Measurements from ENCODE around the gene CHD2.
"Not testable (repeated sequence)": the region's sequence is repeated elsewhere in the genome, so short reads cannot be mapped to it uniquely, and the experiment has no call there.

Gene CHD2

DNA sequence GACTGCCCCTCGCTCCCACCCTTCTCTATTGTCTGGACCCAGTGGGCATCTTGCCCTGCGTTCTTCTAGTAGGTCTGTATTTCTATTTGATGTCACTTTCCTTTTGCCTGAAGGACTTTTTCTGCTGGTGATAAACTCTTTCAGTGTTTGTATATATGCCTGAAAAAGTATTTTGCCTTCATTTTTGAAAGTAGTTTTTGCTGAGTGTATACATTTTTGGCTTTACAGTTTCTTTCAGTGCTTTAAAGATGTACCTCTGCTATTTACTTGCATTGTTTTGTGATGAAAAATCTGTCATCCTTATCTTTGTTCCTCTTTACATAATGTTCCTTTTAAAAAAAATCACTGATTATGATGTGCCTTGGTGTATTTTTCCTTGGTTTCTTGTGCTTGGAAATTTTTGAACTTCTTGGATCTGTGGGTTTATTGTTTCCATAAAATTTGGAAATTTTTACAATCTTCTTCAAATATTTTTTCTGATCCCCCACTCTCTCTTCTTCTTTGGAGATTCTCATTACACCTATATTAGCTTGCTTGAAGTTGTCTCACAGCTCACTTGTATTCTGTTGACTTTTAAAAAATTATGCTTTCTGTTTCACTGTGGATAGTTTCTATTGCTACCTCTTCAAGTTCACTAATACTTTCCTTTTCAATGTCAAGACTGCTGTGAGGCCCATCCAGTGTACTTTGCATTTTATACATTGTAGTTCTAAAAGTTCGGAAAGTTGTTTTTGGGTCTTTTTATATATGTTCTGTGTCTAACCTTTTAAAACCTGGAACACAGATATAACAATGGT lies 121.0 kb downstream of the CHD2 start:
- DNase-seq = no peak
- peak; percentile 74 for ATAC-seq

DNA sequence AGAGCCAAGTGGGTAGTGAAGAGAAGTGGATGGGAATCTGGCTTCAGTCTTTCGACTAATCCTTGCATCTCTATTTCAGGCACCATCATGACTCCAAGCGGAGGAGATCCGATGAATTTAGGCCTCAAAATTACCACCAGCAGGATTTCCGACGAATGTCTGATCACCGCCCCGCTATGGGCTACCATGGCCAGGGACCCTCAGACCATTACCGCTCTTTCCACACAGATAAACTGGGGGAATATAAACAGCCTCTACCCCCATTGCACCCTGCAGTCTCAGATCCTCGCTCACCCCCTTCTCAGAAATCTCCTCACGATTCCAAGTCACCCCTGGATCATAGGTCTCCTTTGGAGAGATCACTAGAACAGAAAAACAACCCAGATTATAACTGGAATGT lies 124.2 kb downstream of the CHD2 start:
- no peak for DNase-seq
- ATAC-seq = no peak

- ATAC-seq (no peak), DNase-seq (no peak)
Measured at GRCh38 chr15:93024716-93025624, 124.8 kb downstream of the CHD2 start.

- DNase-seq (no peak), ATAC-seq (peak; percentile 17)
Measured at GRCh38 chr15:93025625-93025982, 125.5 kb downstream of the CHD2 start.

DNA sequence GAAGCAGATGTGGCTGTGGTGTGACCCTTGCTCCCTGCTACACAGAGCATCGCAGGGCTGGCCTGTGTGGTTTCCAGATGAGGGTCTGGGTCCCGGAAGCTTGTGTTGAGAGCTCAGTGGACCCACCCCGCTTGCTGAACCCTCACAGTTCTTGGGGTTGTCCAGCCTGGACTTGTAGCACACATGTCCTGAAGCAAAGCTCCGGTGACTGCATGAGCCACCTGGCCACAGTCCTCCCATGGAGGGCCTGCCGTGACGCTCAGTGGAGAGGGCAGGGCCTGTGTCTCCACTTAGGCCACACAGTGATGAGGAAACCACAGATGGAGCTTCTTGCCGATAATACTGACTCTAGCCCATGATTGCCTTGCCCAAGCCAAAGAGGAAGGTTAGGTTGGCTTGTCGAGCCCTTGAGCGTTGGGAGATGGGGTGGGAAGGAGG lies 126.3 kb downstream of the CHD2 start:
- no peak for DNase-seq
- ATAC-seq = no peak

GRCh38 chr15:93027413-93027812 lies 127.3 kb downstream of the CHD2 start:
- ATAC-seq (no peak), DNase-seq (no peak)

DNA sequence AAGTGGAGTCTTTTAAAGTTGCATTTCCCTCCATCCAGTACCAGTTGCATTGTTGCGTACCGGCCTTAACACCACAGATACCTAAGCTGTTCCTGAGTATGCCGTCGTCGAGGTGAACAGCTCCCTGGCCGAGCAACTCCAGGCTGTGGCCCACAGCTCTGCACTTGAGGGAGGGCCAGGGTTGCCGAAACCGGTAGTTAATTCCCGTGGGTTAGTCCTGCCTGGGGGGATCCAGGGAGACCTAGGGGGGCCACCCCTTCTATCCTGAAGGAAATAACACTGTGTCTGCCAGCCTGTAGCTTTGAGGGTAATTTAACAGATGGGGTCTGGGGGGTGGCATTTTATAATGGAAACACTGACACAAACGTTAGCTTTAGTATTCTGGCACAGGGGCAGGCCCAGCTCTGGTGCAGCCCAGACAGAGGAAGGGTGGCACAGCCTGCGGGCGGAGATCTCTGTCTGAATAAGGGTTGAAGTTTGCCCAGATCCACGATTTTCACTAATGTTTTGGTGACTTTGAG lies 128.0 kb downstream of the CHD2 start:
- ATAC-seq = no peak
- no peak for DNase-seq

- DNase-seq (no peak), ATAC-seq (no peak)
Measured at GRCh38 chr15:93028632-93029213, 128.6 kb downstream of the CHD2 start.

DNA sequence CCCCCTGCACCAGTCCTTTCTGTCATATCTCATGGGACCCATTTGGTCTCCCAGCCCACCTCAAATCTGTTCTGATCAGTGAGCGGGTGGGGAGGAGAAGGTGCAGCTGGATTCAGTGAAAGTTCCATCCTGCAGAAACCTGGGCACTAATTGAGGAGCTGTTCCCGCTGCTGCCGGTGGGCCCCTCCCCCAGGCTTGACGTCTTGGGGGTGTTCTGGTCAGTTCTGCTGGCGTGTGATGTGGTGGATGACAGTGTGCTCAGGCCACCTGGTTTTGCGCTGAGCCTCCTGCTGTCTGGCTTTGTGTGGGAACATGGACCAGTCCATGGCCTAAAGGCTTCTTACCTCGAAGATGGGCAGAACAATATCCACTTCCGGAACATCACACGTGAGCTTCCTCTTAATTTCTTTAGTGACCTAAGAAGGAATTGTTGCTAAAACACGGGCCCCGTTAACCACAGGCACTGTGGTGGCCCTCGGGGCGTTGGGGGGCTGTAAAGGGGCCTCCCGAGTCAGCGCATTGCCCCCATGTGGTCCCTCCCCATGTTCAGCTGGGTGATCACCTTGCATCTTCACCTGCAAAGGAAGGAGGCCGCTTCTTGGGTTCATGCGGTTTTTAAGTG lies 129.2 kb downstream of the CHD2 start:
- no peak for DNase-seq

DNA sequence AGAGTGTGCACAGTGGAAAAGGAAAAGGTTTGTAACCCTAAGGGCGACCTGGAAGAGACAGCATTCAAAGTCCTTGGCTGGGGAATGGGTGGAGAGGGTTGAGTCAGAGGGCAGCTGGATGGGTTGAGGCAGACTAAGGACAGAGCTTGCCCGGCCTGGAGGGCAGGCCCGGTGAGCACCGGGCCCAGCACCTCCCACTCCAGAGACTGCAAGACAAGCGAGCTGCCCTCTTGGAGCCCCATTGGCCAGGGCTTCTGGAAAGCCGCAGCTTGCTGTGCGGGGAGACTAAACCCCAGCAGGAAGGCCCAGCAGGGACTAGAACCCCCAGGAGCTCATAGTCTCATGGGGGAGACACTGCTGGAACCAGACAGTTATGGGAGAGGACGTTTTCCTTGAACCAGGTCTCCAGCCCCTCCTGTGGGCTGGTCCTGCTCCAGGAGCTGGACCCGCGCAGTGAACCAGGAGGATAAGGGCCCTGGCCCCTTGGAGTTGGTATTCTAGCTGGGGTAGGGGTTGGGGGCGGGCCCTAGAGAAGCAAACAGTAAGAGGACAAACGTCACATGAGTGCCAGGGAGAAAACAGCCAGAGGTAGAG lies 129.8 kb downstream of the CHD2 start:
- no peak for ATAC-seq
- DNase-seq = no peak

More for the DNA sequence above, 129.2 kb downstream of the CHD2 start:
- no peak for ATAC-seq

- ATAC-seq (peak; percentile 82), DNase-seq (peak; percentile 67)
Measured at GRCh38 chr15:93030430-93031102, 130.4 kb downstream of the CHD2 start.

GRCh38 chr15:93031103-93031464 lies 131.0 kb downstream of the CHD2 start:
- no peak for DNase-seq
- ATAC-seq = no peak

- DNase-seq, ATAC-seq: not testable (repeated sequence)
Measured at GRCh38 chr15:93031557-93032384, 131.6 kb downstream of the CHD2 start.

DNA sequence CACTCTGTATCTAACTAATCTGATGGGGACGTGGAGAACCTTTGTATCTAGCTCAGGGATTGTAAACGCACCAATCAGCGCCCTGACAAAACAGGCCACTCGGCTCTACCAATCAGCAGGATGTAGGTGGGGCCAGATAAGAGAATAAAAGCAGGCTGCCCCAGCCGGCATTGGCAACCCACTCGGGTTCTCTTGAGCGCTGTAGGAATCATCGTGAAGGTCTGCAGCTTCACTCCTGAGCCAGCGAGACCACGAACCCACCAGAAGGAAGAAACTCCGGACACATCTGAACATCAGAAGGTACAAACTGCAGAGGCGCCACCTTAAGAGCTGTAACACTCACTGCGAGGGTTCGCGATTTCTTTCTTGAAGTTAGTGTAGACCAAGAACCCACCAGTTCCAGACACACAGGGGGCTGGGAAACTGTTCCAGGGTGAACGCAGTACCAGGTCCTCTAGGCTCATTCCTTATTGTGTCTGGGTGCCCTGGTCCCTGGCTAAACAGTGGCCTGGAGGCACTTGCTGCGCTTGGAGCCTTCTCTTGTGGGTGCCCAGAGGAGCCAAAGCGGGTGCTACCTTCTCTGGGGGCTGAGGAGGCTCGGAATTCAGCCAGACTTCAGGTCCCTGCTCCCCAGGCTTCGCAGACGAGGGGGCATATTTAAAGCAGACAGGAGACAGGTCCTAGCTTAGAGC lies 132.5 kb downstream of the CHD2 start:
- not testable (repeated sequence) for ATAC-seq, DNase-seq

GRCh38 chr15:93033434-93034045 lies 133.4 kb downstream of the CHD2 start:
- ATAC-seq (no peak), DNase-seq (no peak)

DNA sequence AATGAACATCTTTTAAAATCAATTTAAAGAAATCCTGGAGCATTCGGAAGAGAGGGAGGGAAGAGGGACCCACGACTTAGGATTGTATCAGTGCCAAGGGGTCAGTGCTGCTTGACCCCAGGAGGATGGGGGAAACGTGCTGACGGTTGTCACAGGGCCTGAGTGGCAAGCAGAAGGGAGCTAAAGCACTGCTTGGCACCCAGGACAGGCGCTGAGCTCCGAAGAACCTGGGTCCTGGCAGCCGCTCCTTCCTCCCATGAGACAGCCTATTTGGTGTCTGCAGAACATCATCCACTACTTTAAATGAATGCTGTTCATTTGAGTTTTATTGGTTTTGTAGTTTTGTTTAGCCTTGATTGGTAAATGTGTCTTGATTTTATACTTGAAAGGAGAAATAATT lies 134.4 kb downstream of the CHD2 start:
- no peak for ATAC-seq
- DNase-seq = no peak

- peak; percentile 11 for ATAC-seq
- no peak for DNase-seq
Measured at GRCh38 chr15:93035092-93035915, 135.2 kb downstream of the CHD2 start.

Measured in stimulated activated naive CD8-positive, alpha-beta T cell treated with anti-CD3 and anti-CD28 coated beads, Interleukin-15, Interleukin-2, amounts not matched to agents 100 U/mL and 50 U/mL, for 24 hours (primary cell).